KG1 (cell line): ENCODE measurements around the gene BRINP2.

ENCODE experiments used
- DNase-seq: peaks from one replicate; lab custom pipeline; 2025; lab: John Stamatoyannopoulos, UW

The BRINP2 gene

GRCh38 chr1:177170756-177171535 lies at the start of gene BRINP2:
Gene BRINP2, plus strand, starts transcription at chr1:177170958. Its CDS starts 58,919 bp downstream, at chr1:177229877.
- DNase-seq: no peak

GRCh38 chr1:177122461-177123251 lies 48.1 kb upstream of the BRINP2 start:
- DNase-seq: no peak

- no peak for DNase-seq
Observed at GRCh38 chr1:177124577-177125278, 46.0 kb upstream of the BRINP2 start.

- no peak for DNase-seq
Observed at GRCh38 chr1:177126267-177126666, 44.5 kb upstream of the BRINP2 start.

GRCh38 chr1:177128665-177129281 lies 42.0 kb upstream of the BRINP2 start:
- no peak for DNase-seq

- DNase-seq: no peak
Observed at GRCh38 chr1:177130451-177130945, 40.3 kb upstream of the BRINP2 start.

GRCh38 chr1:177131723-177132122 lies 39.0 kb upstream of the BRINP2 start:
- DNase-seq: no peak

GRCh38 chr1:177132141-177132540 lies 38.6 kb upstream of the BRINP2 start:
- no peak for DNase-seq

GRCh38 chr1:177133977-177134538 lies 36.7 kb upstream of the BRINP2 start:
- no peak for DNase-seq

- no peak for DNase-seq
Observed at GRCh38 chr1:177135250-177135649, 35.5 kb upstream of the BRINP2 start.

- DNase-seq: no peak
Observed at GRCh38 chr1:177137814-177138213, 32.9 kb upstream of the BRINP2 start.

- DNase-seq: no peak
Observed at GRCh38 chr1:177138347-177138746, 32.4 kb upstream of the BRINP2 start.

- no peak for DNase-seq
Observed at GRCh38 chr1:177142010-177142409, 28.7 kb upstream of the BRINP2 start.

GRCh38 chr1:177142791-177143271 lies 27.9 kb upstream of the BRINP2 start:
- no peak for DNase-seq

- no peak for DNase-seq
Observed at GRCh38 chr1:177145106-177146070, 25.4 kb upstream of the BRINP2 start.

GRCh38 chr1:177146499-177146898 lies 24.3 kb upstream of the BRINP2 start:
- DNase-seq: no peak

- no peak for DNase-seq
Observed at GRCh38 chr1:177162243-177162642, 8.5 kb upstream of the BRINP2 start.

- DNase-seq: no peak
Observed at GRCh38 chr1:177163844-177164379, 6.8 kb upstream of the BRINP2 start.

- DNase-seq: no peak
Observed at GRCh38 chr1:177164380-177165068, 6.2 kb upstream of the BRINP2 start, which contains the start of gene ASTN1. Gene ASTN1, minus strand, starts transcription at chr1:177164712. Its CDS starts 36 bp downstream, at chr1:177164676.
